Pulmonary artery endothelial cell (primary cell): ENCODE results near the gene THUMPD3. TPM values are rescaled to one million over a fixed set of nuclear protein-coding genes. Genes with fewer than 3 reads are reported as not detected.

Source experiments
- DNase-seq: peaks from one replicate; pipeline ENCODE4 v3.0.0-alpha.2; 2011; ENCODE audit warnings: low read depth, low spot score
- total RNA-seq: library from RNA; depleted of rRNA; stranded (reverse); fragments of >200 nt; gene quantifications from 2 replicates; pipeline ENCODE4 v1.2.3, GENCODE V29; 2014

Gene THUMPD3
- total RNA-seq, 1 donor from 2014 or later: 33.4 TPM

DNA sequence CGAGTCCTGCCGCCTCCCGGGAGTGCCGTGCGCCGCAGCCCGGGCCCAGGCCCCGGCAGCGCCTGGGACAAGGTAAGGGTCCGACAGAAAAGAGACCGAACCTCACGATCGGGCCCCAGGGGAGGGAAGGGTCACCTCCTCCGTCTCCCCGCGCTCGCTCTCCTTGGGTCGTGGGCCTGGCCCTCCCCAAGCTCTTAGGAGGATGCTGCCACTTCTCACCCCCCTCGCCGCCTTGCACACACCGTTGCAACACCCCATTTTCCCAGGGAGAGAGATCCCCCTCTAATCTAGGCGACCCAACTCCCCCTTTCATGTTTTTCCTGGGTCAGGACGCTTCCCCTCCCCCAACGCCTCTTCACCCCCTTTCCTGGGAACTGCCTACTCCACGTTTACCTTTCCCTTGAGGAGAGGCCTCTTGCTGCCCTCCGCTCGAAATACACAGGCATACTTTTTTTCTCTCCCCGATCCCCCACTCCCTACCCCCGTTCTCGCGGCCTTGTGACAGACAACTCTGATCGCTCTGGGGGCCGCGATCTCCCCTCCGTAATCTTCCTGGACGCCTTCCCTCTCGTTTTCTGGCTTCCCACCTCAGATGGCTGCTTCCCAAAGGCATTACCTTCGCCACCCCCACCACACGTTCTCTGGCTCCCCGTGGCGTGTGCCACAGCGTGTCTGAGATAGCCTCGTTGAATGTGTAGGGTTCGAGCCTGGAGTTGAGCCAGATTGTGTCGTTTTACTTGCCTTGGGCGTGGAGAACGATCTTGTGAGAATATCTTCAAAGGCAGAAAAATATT lies 35.2 kb downstream of the THUMPD3 start:
- DNase-seq: no peak

DNA sequence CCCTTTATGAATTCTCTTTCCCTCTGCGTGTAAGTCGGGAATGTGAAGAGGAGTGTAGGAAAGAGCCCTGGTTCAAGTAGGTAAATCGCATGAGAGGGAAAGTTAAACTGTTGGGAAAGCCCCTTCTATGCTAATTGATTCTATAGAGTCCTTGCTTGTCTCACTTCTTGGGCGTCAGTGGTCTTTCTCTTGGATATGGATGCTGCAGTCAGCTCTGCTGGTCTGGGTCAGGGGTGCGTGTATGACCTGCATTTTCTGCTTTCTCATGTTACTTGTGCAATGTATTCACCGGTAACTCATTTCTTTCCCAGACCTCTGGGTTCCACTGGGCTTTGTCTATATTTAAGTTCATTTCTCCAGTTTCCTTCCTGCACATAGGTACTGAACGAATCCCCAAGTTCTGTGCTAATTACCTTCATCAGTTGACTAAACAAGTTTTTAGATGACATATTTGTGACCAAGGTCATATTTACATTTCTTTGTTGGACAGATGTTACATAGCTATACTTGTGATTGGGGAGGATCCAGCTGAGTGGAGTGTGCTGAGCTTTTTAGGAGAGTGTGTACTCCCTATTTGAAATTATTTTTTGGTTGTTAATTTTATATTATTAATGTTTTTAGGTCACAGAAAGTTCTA lies 36.0 kb downstream of the THUMPD3 start:
- DNase-seq: no peak

DNA sequence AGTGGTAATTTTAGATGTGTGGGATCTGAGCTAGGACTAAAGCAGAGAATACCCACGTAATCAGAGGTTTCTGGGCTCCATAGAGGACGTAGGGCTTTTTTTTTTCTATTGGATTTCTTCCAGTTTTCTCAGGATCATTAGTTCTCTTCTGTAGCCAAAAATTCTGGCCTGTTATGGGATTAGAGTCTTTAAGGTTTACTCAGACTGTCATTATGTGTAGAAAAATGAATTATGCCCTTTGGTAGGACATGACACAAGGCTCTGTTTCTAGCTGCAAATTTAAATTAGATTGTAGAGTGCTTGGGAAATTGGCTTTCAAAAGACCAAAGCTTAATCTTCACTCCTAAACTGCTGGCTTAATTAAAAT lies 36.5 kb downstream of the THUMPD3 start:
- no peak for DNase-seq

DNA sequence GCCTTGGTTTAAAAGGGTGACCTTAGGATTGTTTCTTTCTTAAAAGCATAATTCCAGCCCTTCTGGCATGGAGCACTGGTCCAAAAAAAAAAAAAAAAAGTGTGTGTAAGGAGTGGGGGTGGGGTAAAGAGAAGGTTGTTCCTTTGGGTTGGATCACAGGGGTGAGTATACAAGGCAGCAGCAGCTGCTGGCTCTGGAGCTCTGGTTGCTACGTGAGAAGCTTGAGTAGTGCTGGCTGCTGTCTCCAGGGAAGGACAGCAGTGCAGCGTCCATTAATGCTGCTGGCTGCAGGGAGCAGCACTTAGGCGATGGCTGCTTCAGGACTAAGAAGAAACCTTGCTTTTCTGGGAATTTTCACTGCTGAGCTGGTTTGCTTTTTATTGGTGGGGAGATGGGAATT lies 36.9 kb downstream of the THUMPD3 start:
- DNase-seq: peak; percentile 62

DNA sequence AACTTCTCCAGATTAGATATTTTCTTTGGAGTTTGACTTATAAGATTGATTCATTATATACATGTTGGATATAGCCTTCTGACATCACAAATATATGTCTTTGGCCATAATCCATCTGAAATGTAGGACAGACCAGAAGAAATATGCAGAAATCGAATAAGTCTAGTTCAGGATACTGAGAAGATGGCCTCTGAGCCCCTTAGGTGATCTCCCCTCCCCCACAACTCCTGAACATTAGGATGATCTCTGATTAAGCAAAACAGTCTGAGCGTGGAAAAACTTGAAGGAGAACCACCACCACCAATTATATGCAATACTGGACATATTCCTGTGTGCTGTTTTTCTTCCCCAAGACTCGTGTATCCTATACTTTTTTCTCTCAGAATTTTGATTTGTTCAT lies 37.8 kb downstream of the THUMPD3 start:
- DNase-seq: no peak

DNA sequence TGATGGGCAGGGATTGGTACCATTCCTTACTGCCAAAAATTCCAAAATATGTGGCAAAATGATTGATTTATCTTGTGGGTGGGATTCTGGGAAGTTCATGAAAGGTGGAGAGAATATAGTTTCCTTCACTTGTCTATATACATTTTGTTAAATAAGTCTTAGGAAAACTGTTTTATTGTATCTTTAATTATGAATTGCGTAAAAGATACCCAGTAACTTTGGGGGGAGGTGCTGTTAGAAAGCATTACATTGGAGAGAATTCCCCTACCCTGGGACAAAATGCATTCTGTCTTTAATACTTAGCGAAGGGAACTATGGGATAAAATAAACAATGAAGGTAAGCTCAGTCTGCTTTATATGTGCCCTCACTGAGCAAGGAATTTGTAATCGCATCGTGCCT lies 39.1 kb downstream of the THUMPD3 start:
- DNase-seq: no peak

DNA sequence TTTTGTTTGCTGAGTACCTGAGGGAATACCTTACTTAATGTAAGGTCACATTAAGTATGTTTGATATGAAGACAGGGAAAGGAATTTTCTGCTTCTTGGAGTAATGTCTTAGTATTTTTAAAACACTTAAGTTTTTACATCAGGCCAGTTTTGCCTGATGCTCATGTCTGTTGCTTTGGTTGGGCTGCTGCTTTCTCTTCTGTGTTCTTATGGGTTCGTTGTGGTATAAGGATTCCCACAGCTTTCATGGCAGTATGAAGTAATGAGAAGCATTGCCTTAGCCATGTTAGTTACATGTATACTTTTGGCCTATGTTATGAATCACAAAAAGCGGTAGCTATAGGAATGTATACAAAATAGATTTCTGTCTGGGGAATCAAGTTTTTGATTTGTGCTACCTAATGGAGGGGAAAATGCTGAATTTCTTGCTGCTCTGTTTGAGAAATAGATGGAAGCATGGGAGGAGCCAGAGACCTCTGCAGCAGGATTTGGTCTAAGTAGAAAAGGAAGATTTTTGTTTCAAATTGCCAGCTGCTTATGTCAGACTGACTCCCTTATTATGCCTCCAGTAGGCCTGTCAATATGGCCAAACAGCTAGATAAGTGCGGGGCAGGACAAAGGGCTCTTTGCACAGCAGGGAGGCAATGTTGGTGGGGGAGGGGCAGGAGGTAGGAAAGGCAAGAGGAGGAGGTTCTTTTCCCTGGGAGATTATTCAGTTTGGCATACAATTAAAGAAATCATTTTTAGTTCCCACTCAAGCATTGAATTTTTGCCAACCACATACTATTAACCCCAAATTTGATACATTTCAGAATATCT lies 39.8 kb downstream of the THUMPD3 start:
- no peak for DNase-seq

DNA sequence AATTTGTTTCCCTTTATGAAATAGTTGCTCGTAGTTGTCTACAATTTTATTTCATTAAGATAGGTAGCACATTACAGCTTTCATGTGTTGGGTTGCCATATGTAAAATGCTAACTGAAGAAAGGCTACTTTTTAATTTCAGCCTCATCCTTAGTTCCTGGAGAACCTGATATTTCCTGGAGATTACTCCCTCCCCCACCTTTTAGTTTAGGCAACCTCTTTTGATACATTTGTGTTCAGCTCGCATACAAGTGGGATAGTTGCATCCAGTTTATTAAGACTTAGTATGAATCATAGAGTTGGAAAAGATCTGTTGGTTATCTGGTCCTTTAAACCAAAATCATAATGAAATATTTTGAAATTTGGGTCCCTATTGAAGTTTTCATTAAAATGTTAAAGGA lies 40.6 kb downstream of the THUMPD3 start:
- DNase-seq: no peak

DNA sequence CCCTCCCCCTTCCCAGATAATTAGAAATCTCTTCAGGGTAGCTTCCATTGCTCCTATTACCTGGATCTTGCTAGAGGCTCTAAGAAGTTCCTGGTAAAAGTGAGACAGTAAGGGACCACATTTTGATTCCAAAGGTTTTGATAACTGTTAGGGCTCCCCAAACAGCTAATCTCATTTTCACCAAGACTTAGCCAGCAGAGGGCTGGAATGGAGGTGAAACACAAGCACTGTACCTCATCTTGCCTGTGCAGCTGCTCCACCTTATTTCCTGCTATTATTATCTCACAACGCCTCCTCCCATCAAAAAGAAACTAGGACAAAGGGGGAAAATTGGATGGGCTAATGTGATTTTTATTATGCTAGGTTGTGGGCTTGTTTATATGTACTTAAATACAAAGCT lies 41.8 kb downstream of the THUMPD3 start:
- DNase-seq: no peak

DNA sequence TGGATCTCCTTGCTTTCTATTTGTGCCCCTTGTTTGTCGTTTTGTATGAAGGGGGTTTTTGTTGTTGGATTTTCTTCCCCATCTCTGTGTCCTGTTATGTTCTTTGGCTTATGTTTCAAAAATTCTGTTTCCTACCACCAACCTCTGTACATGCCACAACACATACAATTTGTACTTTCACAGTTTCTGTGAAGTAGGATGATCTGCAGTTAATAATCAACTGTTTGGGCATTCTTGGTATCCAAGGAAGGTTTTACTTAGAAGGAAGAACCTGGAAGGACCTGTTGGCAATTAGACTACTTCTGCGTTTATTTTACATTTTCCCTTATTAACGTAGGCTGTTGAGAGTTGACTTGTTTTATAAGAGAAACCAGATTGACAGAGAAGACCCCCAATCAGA lies 42.9 kb downstream of the THUMPD3 start:
- no peak for DNase-seq

DNA sequence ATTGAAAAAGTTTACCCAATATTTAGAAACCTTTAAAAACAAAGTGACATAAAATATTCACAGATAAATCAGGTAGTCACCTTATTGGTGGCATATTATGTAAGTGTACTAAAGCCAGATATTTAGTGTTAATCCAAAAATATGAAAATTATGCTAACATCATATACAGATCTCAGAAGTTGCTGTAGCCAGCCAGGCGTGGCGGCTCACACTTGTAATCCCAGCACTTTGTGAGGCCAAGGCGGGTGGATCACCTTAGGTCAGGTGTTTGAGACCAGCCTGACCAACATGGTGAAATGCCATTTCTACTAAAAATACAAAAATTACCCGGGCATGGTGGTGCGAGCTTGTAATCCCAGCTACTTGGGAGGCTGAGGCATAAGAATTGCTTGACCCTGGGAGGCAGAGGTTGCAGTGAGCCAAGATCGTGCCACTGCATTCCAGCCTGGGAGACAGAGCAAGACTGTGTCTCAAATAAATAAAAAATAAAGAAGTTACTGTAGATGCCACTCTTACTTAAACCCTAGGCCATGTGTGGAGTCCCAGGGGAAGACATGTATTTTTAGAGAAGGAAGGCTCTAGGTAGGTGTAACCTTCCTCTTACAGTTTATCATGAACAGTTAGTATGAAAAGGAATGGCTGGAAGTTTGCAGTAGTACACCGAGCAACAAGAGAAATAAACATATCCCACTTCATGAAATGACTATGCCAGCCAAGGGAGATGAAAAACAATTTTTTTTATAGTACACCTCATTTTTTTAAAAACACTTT lies 44.2 kb downstream of the THUMPD3 start:
- no peak for DNase-seq

DNA sequence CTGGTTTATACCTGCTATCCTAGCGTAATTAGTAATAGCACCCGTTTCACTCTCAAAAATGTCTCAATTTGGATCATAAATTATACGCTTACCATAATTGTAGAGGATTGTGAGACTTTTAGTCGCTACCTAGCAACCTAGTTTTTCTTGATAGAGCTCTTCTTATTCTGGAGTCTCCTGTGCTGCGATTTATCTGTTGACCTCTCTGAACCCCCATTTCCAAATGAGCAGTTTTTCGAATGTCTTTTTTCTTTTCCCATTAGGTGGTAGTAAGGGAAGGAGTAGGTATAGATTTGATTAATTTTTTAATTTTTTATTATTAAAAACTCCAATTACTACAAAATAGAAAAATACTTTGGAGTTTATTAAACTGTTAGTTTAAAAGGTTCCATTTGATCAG lies 45.2 kb downstream of the THUMPD3 start:
- DNase-seq: no peak

DNA sequence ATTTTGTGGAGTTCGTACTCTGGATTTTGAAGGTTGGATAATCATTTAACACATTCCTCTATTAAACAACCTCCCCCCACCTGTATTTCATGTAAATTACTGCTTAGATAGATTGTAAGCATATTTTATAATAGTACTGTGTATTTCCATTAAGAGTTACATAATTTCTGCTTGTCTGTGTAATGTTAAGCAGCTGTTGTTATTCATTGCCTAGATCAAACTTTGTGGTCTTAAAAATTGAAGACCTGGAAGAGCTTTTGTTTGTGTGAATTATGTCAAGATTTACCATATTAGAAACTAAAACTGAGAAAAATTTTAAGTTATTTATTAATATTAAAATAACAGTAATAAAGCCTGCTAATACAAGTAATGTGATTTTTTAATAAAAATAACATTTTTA lies 45.7 kb downstream of the THUMPD3 start:
- no peak for DNase-seq

DNA sequence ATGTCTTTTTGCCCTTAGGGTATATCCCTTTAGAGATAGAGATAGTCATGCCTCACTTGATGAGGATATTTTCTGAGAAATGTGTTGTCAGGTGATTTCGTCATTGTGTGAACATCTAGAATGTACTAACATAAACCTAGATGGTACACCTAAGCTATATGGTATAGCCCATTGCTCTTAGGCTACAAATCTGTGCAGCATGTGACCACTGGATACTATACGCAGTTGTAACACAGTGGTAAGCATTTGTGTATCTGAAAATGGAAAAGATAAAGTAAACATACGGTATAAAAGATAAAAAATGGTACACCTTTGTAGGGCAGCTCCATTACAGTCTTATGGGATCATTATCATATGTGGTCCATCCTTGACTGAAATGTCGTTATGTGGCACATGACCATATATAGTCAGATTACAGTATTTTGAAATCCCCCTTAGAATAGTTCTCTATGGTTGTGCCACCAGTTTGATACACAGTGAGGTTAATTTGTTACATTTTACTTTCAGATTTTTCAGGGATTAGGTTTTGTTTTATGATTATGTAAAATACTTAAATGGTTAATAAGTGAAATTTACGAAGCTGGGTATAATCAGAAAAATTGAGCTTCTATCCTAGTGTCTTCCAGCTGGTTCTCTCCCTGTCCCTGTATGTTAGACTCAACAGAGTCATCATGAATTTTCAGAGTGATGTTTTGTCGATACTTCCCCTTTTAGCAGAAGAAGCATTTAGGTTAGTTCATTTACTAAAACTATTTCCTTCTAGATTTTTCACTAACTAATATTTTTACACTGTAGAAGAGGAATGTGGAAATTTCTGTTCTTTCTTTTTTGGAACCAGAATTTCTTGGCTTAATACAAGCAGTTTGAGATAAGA lies 47.4 kb downstream of the THUMPD3 start:
- no peak for DNase-seq

DNA sequence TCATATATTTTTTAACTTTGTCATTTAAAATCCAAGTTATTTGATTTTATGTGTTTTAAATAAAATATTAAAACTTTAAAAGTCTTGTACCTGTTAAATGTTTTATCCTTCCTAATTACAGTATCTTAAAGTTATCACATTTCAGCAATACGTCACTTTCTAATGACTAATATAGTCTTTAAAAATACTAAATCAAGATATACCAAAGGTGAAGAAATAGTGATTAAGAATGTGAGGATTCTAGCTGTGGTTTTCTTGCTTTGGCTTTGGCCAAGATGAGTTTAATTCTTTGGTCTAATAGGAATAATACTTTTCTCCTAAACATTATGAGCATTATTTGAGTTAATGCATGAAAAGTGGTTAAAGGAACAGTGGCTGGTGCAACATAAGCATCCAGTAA lies 48.4 kb downstream of the THUMPD3 start:
- no peak for DNase-seq

DNA sequence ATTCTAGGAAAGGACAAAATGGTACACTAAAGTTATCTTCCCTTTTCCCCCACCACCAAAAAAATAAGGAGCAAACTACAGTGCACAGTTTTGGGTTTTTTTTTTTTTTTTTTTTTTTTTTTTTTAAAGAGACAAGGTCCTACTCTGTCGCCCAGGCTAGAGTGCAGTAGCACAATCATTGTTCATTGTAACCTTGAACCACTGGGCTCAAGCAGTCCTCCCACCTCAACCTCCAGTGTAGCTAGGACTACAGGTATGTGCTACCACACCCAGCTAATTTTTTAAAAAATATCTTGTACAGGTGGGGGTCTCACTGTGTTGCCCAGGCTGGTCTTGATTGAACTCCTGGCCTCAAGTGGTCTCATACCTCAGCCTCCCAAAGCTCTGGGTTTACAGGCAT lies 49.4 kb downstream of the THUMPD3 start:
- no peak for DNase-seq

DNA sequence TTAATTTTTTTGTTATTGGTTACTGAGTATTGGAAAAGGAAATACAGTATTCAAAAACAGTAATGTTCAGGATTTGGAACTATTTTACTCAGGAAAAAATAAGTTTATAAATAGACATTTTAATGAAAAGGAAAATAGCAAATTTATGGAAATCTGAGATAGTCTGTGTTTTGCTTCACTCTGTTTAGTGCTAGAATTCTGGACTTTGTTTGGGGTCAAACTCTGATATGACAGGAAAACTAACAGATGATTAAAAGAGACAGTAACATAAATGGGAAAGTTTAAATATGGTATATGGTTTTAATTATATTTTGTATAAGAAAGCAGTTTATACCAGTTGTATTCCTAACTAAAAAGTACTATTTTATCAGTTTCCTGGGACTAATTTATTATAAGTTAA lies 52.0 kb downstream of the THUMPD3 start:
- DNase-seq: no peak

DNA sequence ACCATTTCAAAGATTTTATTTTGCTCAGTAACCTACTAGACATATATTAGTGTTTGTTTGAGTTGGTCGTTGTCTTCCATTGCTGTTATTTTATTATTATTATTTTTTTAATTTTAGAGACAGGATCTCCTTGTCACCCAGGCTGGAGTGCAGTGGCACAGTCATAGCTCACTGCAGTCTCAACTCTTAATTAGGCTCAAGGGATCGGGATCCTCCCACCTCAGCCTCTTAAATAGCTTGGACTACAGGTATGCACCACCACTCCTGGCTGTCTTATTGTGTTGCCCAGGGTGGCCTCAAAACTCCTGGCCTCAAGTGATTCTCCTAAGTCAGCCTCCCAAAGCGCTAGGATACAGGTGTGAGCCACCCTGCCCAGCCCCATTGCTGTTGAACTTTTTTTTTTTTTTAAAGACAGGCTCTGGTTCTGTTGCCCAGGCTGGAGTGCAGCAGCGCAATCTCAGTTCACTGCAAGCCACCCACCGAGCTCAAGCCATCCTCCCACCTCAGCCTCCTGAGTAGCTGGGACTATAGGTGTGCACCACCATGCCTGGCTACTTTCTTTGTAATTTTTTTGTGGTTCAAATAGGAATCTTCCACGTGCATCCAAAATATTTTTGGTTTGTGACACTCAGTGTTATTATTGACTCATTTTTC lies 52.8 kb downstream of the THUMPD3 start:
- no peak for DNase-seq

DNA sequence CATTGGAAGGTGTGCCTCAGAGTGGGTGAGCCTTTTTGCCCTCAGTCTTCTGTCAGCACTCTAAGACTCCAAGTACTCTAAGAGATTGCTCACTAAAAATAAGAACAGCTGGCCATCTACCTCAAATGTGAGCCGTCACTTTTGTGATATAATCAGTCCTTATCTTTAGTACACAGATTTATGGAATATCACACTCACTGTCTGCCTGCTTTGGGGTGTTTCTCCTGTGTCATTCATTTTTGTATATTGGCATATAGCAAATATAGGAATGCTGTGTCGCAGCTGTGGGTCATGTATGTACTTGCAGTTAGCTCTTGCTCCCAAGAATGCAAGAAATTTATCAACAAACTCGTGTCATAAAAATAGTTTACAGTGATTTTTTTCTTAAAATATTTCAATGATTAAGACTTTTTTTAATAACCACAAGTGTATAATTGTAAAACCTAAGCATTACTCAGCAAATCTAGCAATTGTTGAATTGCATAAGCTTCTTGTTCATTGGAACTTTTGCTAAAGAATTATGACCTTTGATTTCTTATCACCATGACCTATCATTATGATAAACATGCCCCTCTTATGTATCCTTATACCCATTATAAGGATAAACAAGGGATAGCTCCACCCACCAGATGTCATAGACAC lies 53.4 kb downstream of the THUMPD3 start:
- no peak for DNase-seq
